Measurements from ENCODE around the gene NEURL4.
"Not testable (repeated sequence)": the region's sequence is repeated elsewhere in the genome, so short reads cannot be mapped to it uniquely, and the experiment has no call there.

Gene NEURL4

GRCh38 chr17:7328840-7329373 lies at the start of gene NEURL4:
Gene NEURL4, minus strand, starts transcription at chr17:7329335. Its CDS starts 23 bp downstream, at chr17:7329312.
- DNase-seq = no peak

- no peak for DNase-seq
Observed at GRCh38 chr17:7374353-7374752, 45.2 kb upstream of the NEURL4 start.

- no peak for DNase-seq
Observed at GRCh38 chr17:7370853-7371252, 41.7 kb upstream of the NEURL4 start.

- no peak for DNase-seq
Observed at GRCh38 chr17:7369825-7370224, 40.7 kb upstream of the NEURL4 start.

DNA sequence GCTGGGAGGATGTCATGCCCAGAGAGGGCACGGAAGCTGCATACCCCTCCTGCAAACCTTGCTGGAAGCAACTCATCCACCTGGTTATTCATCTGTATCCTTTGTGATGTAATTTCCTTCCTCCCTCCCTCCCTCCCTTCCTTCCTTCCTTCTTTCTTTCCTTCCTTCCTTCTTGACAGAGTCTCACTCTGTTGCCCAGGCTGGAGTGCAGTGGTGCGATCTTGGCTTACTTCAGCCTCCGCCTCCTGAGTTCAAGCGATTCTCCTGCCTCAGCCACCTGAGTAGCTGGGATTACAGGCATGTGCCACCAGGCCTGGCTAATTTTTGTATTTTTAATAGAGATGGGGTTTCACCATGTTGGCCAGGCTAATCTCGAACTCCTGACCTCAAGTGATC lies 39.5 kb upstream of the NEURL4 start:
- DNase-seq = not testable (repeated sequence)

DNA sequence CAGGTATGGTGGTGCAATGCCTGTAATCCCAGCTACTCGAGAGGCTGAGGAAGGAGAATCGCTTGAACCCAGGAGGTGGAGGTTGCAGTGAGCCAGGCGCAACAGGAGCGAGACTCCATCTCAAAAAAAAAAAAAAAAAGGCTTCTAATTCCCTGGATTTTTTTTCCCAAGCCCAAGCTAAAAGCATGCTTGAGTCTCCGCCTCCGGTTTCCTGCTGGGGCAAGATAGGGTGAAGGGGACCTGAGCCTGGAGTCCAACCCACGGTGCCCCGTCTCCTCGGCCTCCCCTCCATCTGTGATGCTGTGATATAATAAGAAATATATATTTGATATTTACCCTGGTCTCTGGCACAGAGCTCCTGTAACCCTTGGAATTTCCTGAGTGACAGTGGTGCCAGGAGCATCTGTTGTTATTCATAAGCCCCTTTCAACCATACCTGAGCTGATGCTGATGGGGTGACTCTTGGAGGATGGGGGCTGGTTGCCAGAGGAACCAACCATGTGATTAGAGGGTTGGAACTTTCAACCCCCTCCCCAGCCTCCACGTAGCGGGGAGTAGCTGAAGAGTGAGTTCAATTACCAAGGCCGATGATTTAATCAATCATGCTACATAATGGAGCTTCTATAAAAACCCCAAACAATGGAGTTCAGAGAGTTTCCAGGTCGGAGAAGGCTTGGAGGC lies 38.9 kb upstream of the NEURL4 start:
- DNase-seq = no peak

- no peak for DNase-seq
Observed at GRCh38 chr17:7367083-7367482, 37.9 kb upstream of the NEURL4 start.

- not testable (repeated sequence) for DNase-seq
Observed at GRCh38 chr17:7365963-7366362, 36.8 kb upstream of the NEURL4 start.

DNA sequence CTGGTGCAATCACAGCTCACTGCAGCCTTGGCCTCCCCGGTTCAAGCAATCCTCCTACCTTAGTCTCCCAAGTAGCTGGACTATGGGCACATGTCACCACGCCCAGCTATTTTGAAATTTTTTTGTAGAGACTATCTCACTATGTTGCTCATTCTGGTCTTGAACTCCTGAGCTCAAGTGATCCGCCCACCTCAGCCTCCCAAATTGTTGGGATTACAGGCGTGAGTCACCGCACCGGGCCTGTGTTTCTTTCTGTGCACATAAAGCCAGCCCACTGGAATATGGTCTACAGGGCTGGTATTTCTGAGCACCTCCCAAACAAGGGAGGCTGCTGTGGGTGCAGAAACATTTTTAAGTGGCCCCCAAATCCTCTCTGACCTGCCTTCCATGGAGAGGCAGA lies 34.2 kb upstream of the NEURL4 start:
- DNase-seq = no peak

DNA sequence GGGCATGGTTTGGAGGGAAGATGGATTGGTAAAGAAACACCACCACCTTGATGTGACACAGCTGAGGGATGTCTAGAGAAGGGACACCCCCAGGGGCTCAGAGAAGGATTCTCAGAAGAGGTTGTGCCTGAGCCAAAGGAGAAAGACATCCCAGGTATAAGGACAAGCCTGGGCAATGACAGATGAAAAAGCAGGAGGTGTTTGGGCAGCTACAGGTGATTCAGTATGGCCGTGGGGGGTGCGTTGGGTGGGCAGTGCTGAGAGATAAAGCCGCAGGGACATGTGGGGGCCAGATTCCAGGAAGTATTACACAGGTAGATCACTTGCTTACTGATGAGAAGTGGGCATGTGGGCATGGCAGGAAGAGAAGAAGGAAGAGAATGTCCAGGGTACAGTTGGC lies 32.8 kb upstream of the NEURL4 start:
- DNase-seq = no peak

GRCh38 chr17:7357381-7357780 lies 28.2 kb upstream of the NEURL4 start:
- DNase-seq = no peak

DNA sequence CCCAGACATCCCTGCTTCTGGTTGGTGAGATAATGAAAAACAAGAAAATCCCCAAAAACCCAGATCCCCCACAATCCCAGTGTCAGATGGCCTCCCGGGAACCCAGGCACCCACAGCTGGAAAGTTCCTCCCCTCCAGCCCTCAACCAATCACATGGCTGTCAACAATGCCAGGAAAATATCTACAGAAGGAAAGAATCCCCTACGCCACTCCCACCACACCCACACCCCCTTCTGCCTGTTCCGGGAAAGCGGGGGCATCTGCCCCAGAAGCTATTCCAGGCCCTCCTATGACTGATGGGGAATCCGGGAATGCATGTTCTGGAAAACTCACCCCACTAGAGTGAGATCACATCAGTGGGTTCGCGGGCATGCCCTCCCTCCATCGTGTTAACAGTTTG lies 27.6 kb upstream of the NEURL4 start:
- DNase-seq = no peak

GRCh38 chr17:7356072-7356549 lies 27.0 kb upstream of the NEURL4 start:
- DNase-seq = peak; percentile 54

DNA sequence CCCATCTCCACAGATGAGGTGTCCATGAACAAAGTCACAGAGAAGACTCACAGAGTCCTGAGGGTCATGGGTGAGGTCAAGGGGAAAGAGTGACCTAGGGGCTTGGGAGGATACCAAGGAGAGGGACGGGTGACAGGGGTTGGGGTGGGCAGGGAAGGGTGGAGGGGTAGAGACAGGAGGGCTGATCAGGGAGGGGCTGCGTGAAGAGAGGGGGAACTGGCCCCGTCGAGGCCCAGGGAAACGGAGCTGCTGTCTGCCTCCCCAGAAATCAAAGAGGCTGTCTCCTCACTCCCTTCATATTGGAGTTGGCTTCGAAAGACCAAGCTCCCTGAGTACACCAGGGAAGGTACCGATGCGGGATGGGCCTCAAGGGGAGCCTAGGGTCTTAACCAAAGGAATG lies 26.4 kb upstream of the NEURL4 start:
- DNase-seq = no peak

GRCh38 chr17:7355053-7355452 lies 25.9 kb upstream of the NEURL4 start, which contains the start of gene TMEM95:
Gene TMEM95, plus strand, starts transcription at chr17:7355156. Its CDS starts 49 bp downstream, at chr17:7355205.
- no peak for DNase-seq

GRCh38 chr17:7354262-7354843 lies 25.2 kb upstream of the NEURL4 start:
- no peak for DNase-seq

DNA sequence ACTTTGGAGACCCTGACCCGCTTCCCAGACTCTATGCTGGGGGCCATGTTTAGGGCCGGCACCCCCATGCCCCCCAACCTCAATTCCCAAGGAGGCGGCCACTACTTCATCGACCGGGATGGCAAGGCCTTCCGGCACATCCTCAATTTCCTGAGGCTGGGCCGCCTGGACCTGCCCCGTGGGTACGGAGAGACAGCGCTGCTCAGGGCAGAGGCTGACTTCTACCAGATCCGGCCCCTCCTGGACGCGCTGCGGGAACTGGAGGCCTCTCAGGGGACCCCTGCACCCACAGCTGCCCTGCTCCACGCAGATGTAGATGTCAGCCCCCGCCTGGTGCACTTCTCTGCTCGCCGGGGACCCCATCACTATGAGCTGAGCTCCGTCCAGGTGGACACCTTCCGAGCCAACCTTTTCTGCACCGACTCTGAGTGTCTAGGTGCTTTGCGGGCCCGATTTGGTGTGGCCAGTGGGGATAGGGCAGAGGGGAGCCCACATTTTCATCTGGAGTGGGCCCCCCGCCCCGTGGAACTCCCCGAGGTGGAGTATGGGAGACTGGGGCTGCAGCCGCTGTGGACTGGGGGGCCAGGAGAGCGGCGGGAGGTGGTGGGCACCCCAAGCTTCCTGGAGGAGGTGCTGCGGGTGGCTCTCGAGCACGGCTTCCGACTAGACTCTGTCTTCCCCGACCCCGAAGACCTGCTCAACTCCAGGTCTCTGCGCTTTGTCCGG lies 23.9 kb upstream of the NEURL4 start:
- no peak for DNase-seq

DNA sequence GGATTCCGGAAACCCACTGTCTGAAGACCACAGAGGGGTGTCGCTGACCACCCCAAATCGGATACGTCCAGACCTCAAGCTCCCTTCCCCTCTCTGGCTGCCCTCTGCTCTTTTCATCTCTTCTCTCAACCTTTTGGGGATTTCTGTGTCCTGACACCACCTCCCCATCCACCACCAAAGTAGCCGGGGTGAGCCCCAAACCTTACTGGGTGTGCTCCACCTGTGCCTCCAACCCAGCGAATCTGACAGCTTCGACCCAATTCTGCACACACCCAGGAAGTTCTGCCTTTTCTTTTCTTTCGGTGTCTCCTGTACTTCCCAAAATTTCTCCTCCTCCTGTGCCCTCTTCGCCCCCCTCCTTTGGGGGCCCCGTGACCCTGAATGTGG lies 23.4 kb upstream of the NEURL4 start:
- no peak for DNase-seq

DNA sequence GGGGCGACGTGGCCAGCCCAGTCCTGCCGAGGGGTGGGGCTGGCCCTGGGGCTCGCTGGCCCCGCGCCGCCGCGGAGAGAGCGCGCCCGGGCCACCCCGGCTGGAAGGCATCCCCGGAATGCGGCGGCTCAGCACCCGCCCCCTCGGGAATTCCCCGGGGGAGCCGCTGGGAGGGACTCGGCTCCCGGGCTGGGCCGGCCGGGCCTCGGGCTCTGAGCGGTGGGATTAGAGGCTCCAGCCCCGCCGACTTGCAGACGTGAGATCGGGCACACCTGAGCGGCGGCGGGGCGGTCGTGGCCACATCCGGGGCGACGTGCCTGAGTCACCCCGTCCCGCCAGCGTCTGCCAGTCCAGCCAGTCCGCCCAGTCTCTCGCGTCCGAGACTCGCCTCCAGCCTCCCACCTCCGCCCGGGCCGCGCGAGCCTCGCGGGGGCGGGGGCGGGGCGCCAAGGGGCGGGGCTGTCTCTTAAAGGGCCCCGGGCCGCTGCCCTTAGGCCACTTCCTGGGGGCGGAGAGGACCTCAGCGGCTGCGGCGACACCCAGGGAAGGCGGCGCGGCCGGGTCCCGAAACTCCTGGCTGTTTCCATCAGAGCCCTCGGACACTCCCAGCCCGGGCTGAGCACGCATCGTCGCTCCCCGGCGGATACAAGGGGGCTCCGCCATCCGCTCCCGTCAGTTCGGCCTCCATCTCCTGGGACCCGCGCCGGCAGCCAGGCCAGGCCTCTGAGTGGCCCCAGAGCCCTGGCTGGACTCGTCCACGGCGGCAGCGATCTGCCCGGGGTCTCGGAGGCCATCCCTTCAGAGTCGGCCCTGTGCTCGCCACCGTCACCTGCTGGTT lies 22.7 kb upstream of the NEURL4 start, which contains the start of gene KCTD11:
KCTD11 (plus strand) TSS at position 498 of the 838 bp plus-strand sequence.
- DNase-seq = peak; percentile 37

DNA sequence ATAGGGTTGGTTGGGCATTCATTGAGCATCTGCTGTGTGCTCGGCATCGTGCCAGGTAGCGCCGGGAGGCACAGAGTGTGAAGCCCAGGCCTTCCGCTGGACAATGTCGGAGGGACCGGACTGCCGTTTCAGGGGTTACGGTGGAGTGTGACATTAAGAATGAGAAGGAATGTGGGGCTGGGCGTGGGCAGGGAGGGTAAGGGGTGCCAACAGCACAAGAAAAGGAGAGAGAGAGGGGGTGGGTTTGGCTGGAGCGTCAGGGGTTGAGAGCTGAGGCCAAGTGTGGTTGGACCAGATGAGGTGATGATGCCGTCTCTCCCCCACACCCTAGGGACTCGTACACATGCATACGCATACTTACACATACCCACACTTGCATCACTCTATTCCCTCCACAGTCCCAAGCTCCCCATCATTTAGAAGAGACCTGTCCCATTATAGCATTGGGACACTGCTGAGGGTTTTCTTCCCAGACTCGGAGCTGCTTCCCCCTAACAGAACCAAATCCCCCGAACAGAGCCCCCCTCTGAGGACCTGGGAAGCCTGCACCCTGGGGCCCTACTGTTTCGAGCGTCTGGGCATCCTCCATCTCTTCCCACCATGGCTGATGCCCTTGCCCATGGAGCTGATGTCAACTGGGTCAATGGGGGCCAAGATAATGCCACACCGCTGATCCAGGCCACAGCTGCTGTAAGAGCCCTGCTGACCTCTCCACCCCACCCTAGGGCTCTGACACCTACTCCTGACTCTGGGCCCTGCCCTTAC lies 19.5 kb upstream of the NEURL4 start:
- DNase-seq = no peak

GRCh38 chr17:7347630-7348477 lies 18.7 kb upstream of the NEURL4 start:
- no peak for DNase-seq
